ENCODE data around the gene GZMM. TPM values are rescaled to one million over a fixed set of nuclear protein-coding genes. Genes with fewer than 3 reads are reported as not detected.

Gene GZMM
- total RNA-seq, 1 experiment from 2014 or later: 0.59 TPM

- H3K9ac ChIP-seq (ENCODE audit: low read length): no peak overlapping the region
- no peak overlapping the region for H3K27ac ChIP-seq (ENCODE audit: low read depth, low read length)
- DNase-seq (ENCODE audit: low read depth, low spot score): no peak
- H3K4me3 ChIP-seq (replicated peaks in 1 of 2; ENCODE audit: low read depth in 1 of 2, low read length in 2 of 2): no peak overlapping the region
- H2AFZ ChIP-seq (ENCODE audit: low read depth, low read length, poor library complexity, severe bottlenecking): no peak overlapping the region
- no peak for ATAC-seq
- intact Hi-C loops (cut with micrococcal nuclease): no loop called here
- H3K4me1 ChIP-seq (ENCODE audit: control insufficient read depth in 1 of 2, insufficient read depth in 2 of 2, low read length in 2 of 2): peaks cover 2 to 10% of the 10 kb centered on the region in 2 experiments; a peak in 3 of 4 replicates
- TF ChIP-seq FOSL1 (IDR thresholded peaks at IDR 0.05; ENCODE audit: low read depth) (no peak), POLR2A (IDR thresholded peaks at IDR 0.05; ENCODE audit: borderline replicate concordance, extremely low read depth, insufficient read depth, insufficient read length) (no peak), SIN3A (IDR thresholded peaks at IDR 0.05; ENCODE audit: low read depth) (no peak), MAX (IDR thresholded peaks at IDR 0.05) (no peak), ZNF274 (IDR thresholded peaks at IDR 0.05; ENCODE audit: low read depth, low read length) (no peak), EGR1 (IDR thresholded peaks at IDR 0.05; ENCODE audit: low read depth) (no peak), REST (IDR thresholded peaks at IDR 0.05; ENCODE audit: low read depth) (no peak), RAD21 (IDR thresholded peaks at IDR 0.05; ENCODE audit: low read depth) (no peak), JUND (IDR thresholded peaks at IDR 0.05) (no peak), SP1 (IDR thresholded peaks at IDR 0.05; ENCODE audit: low read depth) (no peak), CTCF (IDR thresholded peaks at IDR 0.05 in 2 of 3, conservative IDR thresholded peaks at IDR 0.05 in 1 of 3; ENCODE audit: borderline replicate concordance in 1 of 3, insufficient read depth in 1 of 3, low read depth in 2 of 3, low read length in 2 of 3) (no peak), ZBTB33 (IDR thresholded peaks at IDR 0.05; ENCODE audit: extremely low read depth, insufficient replicate concordance, low read length) (no peak), ELF1 (IDR thresholded peaks at IDR 0.05; ENCODE audit: borderline replicate concordance, low read depth) (no peak), EZH2 (IDR thresholded peaks at IDR 0.05) (no peak), CEBPB (IDR thresholded peaks at IDR 0.05; ENCODE audit: low read depth) (no peak), CBX3 (IDR thresholded peaks at IDR 0.05; ENCODE audit: low read depth) (no peak), POLR2AphosphoS5 (IDR thresholded peaks at IDR 0.05; ENCODE audit: low read depth, low read length) (no peak), ATF3 (IDR thresholded peaks at IDR 0.05) (no peak), EZH2phosphoT487 (IDR thresholded peaks at IDR 0.05; ENCODE audit: borderline replicate concordance) (no peak)
- H3K9me3 ChIP-seq (ENCODE audit: control insufficient read depth in 1 of 2, insufficient read depth in 1 of 2, low read depth in 1 of 2, low read length in 2 of 2): no peaks in the 10 kb centered on the region
- ChIA-PET POLR2A (interaction anchor here (1.0 kb wide), 1 partner anchor 8 kb away, joined by 3 read pairs; no protein-coding TSS in a partner anchor), RAD21 (ENCODE audit: low non-redundant PET in 1 of 2, low total read pairs in 2 of 2, uncharacterized antibody in 2 of 2, unreplicated experiment in 2 of 2) (no interaction called here), CTCF (interaction anchor here (1.0 to 1.1 kb wide), 2 partner anchors 8 to 12 kb away, joined by 3 to 4 read pairs; no protein-coding TSS in a partner anchor)
- no peaks in the 10 kb centered on the region for H3K9me2 ChIP-seq (ENCODE audit: insufficient read depth)
- no peaks in the 10 kb centered on the region for H3K36me3 ChIP-seq (ENCODE audit: control insufficient read depth in 1 of 2, insufficient read depth in 2 of 2, low read length in 2 of 2)
- H3K4me2 ChIP-seq (ENCODE audit: low read length): no peak overlapping the region
- H3K79me2 ChIP-seq (ENCODE audit: insufficient read depth, low read length): no peaks in the 10 kb centered on the region
- H3K27me3 ChIP-seq (ENCODE audit: insufficient read depth, low read length): no peaks in the 10 kb centered on the region
- no peaks in the 10 kb centered on the region for H4K20me1 ChIP-seq (ENCODE audit: insufficient read depth)
- BruUV-seq (replicated peaks): no TSS peak
Observed at GRCh38 chr19:498511-498891, 45.4 kb upstream of the GZMM start.

Data from HCT116 (cell line).